Ovary (tissue), 3 donors: ENCODE data around the gene ALCAM.

Experiments
- CTCF ChIP-seq, 3 donors: fragments of 450-650 bp in 2 of 3; fragments of 200-600 bp in 1 of 3; IDR thresholded peaks; one replicate each; pipeline versions ENCODE4 v1.5.1 to v1.8.0; 2016 to 2022; ENCODE audit warnings: antibody characterized with exemption in 3 of 3, mild to moderate bottlenecking in 1 of 3
- EP300 ChIP-seq: sonication (generic); formaldehyde crosslinking; IDR thresholded peaks from one replicate; pipeline ENCODE4 v1.6.1; 2017; ENCODE audit warnings: antibody characterized with exemption
- POLR2A ChIP-seq: fragments of 450-650 bp; IDR thresholded peaks from one replicate; pipeline ENCODE4 v1.6.1; 2017; ENCODE audit warnings: antibody characterized with exemption, mild to moderate bottlenecking, moderate library complexity
- donor health status: DM: no; HTN: no; CAD: no.

- TF ChIP-seq POLR2A = no peak
- TF ChIP-seq CTCF (IDR thresholded peaks at IDR 0.05) = no peak
- no peak for TF ChIP-seq EP300
These were observed 167.8 kb downstream of the ALCAM start for GRCh38 chr3:105534491-105534890.
